Mucosa of descending colon (tissue), 3 donors: Measurements from ENCODE around the gene ABHD12. TPM values are rescaled to one million over a fixed set of nuclear protein-coding genes. Genes with fewer than 3 reads are reported as not detected.

ENCODE experiments used
- ATAC-seq: fragments of 200-7000 bp; cut with Tn5 transposase; one replicate; pipeline ENCODE4 v1.9.1; 2020; ENCODE audit warnings: mild to moderate bottlenecking, moderate library complexity
- DNase-seq, 3 donors: peaks; one replicate each; pipeline ENCODE4 v3.0.0-alpha.2; 2020
- H3K36me3 ChIP-seq: fragments of 200-600 bp; one replicate; pipeline ENCODE4 v1.8.0; 2021; ENCODE audit warnings: low read depth, mild to moderate bottlenecking
- H3K4me1 ChIP-seq: fragments of 200-600 bp; one replicate; pipeline ENCODE4 v1.8.0; 2021; ENCODE audit warnings: low read depth, mild to moderate bottlenecking
- H3K4me3 ChIP-seq: fragments of 200-600 bp; one replicate; pipeline ENCODE4 v1.8.0; 2021; ENCODE audit warnings: mild to moderate bottlenecking
- H3K9me3 ChIP-seq: fragments of 200-600 bp; one replicate; pipeline ENCODE4 v1.8.0; 2021; ENCODE audit warnings: mild to moderate bottlenecking
- CTCF ChIP-seq: fragments of 200-600 bp; IDR thresholded peaks from one replicate; pipeline ENCODE4 v1.8.0; 2022; ENCODE audit warnings: antibody characterized with exemption, mild to moderate bottlenecking
- intact Hi-C, 2 donors: fragments of 100-400 bp; cut with DNase I in 1 of 2; cut with micrococcal nuclease in 1 of 2; formaldehyde crosslinking; loops; one replicate each; pipeline versions ENCODE4 v1.11.0 to v1.11.1; 2022; cut with DNase I, micrococcal nuclease
- total RNA-seq, 3 donors: library from RNA; stranded (reverse); fragmentation: NEBNext Ultra II Directional in 2 of 3; extraction: Animal tissue kit (Norgen Biotek cat#: 25700) in 2 of 3; gene quantifications; one replicate each; pipeline versions ENCODE4 v1.2.1 to v1.2.4, GENCODE V29; 2021 to 2023
- donor health status: DM: no; HTN: no; CAD: no; lungs with moderate emphysema.
- donor health status: DM: no; HTN: no; CAD: no.
- donor health status: DM: no; HTN: yes; CAD: no.

ABHD12 gene
- total RNA-seq, 3 donors from 2014 or later: 47.3 to 65.5 (median 59.5) TPM

- intact Hi-C loops: no loop called here
- Histone ChIP-seq H3K4me1 (no peaks in the 10 kb centered on the region), H3K36me3 (no peaks in the 10 kb centered on the region), H3K4me3 (no peak overlapping the region), H3K9me3 (no peaks in the 10 kb centered on the region)
- ATAC-seq: no peak
- no peak for DNase-seq
- no peak for TF ChIP-seq CTCF
These were observed 30.5 kb upstream of the ABHD12 start for GRCh38 chr20:25421102-25421501.

GRCh38 chr20:25418776-25419175, 28.1 kb upstream of the ABHD12 start:
- Histone ChIP-seq H3K4me3 (no peak overlapping the region), H3K36me3 (no peaks in the 10 kb centered on the region), H3K4me1 (no peaks in the 10 kb centered on the region), H3K9me3 (no peaks in the 10 kb centered on the region)
- DNase-seq (no peak), ATAC-seq (no peak)
- intact Hi-C loops: no loop called here
- no peak for TF ChIP-seq CTCF

- intact Hi-C loops: loop anchor here in 1 of 2 donors (5.0 kb wide), 1 partner anchor 412 kb away; no protein-coding TSS in a partner anchor
- Histone ChIP-seq H3K36me3 (no peaks in the 10 kb centered on the region), H3K9me3 (peaks cover under 1% of the 10 kb centered on the region), H3K4me1 (peaks cover 6% of the 10 kb centered on the region), H3K4me3 (no peak overlapping the region)
- ATAC-seq: no peak
- DNase-seq: no peak
- TF ChIP-seq CTCF: no peak
These were observed 18.3 kb upstream of the ABHD12 start for GRCh38 chr20:25408890-25409289.

- ATAC-seq (no peak), DNase-seq (no peak)
- Histone ChIP-seq H3K9me3 (peaks cover 8% of the 10 kb centered on the region), H3K4me3 (peak overlapping the region; percentile 35), H3K4me1 (peaks cover 6% of the 10 kb centered on the region), H3K36me3 (no peaks in the 10 kb centered on the region)
- TF ChIP-seq CTCF: no peak
- intact Hi-C loops: loop anchor here in 1 of 2 donors (5.0 kb wide), 1 partner anchor 411 kb away; no protein-coding TSS in a partner anchor
These were observed 17.5 kb upstream of the ABHD12 start for GRCh38 chr20:25408170-25408547.

GRCh38 chr20:25407311-25408169, 16.9 kb upstream of the ABHD12 start, which contains the start of gene GINS1:
TSS of gene GINS1 (plus strand) at chr20:25407673. CDS start at chr20:25407821, 148 bp downstream.
- TF ChIP-seq CTCF: no peak
- peak within 1 kb of the TSS; percentile 35 for H3K4me3 ChIP-seq
- peaks cover 14% of the 10 kb centered on the region for H3K9me3 ChIP-seq
- ATAC-seq (peak; percentile 99), DNase-seq (peak; percentile 88 to 90 (median 90))
- H3K36me3 ChIP-seq: no peaks in the 10 kb centered on the region
- peaks cover 6% of the 10 kb centered on the region for H3K4me1 ChIP-seq
- intact Hi-C loops: loop anchor here in 1 of 2 donors (5.0 kb wide), 1 partner anchor 410 kb away; no protein-coding TSS in a partner anchor
